Small intestine (tissue), 7 donors: Measurements from ENCODE around the gene AP1S3. TPM values are rescaled to one million over a fixed set of nuclear protein-coding genes. Genes with fewer than 3 reads are reported as not detected.

Source experiments
- DNase-seq, 2 donors: peaks; one replicate each; pipeline versions ENCODE4 v3.0.0 to v3.0.0-alpha.2; 2013
- FAIRE-seq: peaks from 2 replicates; lab custom pipeline; 2012; peaks lifted over from hg19 to GRCh38; lab: Jason Lieb, UNC
- H3K27ac ChIP-seq, 3 donors: one replicate each; pipeline ENCODE4 v1.5.1; 2013; ENCODE audit warnings: low read length in 2 of 3, mild to moderate bottlenecking in 2 of 3, control low read depth in 1 of 3, inconsistent platforms in 1 of 3, low read depth in 1 of 3, moderate library complexity in 1 of 3
- H3K27me3 ChIP-seq, 3 donors: one replicate each; pipeline ENCODE4 v1.6.1; 2013; ENCODE audit warnings: low read length in 3 of 3, inconsistent platforms in 1 of 3; ENCODE audit not compliant: control insufficient read depth in 3 of 3, insufficient read depth in 3 of 3
- H3K36me3 ChIP-seq, 3 donors: one replicate each; pipeline ENCODE4 v1.6.1; 2013; ENCODE audit warnings: low read length in 3 of 3, inconsistent platforms in 1 of 3, low read depth in 1 of 3, mild to moderate bottlenecking in 1 of 3, moderate library complexity in 1 of 3; ENCODE audit not compliant: control insufficient read depth in 3 of 3, insufficient read depth in 2 of 3
- H3K4me1 ChIP-seq, 3 donors: one replicate each; pipeline ENCODE4 v1.6.1; 2013; ENCODE audit warnings: low read length in 2 of 3, inconsistent platforms in 1 of 3, low read depth in 1 of 3, mild to moderate bottlenecking in 1 of 3, moderate library complexity in 1 of 3; ENCODE audit not compliant: control insufficient read depth in 3 of 3, insufficient read depth in 2 of 3
- H3K4me3 ChIP-seq, 3 donors: one replicate each; pipeline ENCODE4 v1.5.1; 2013; ENCODE audit warnings: low read length in 3 of 3, control low read depth in 1 of 3, inconsistent platforms in 1 of 3, low read depth in 1 of 3, mild to moderate bottlenecking in 1 of 3, moderate library complexity in 1 of 3
- H3K9me3 ChIP-seq, 2 donors: one replicate each; pipeline ENCODE4 v1.6.1; 2013; ENCODE audit warnings: low read depth in 1 of 2, low read length in 1 of 2; ENCODE audit not compliant: control insufficient read depth in 2 of 2, insufficient read depth in 1 of 2
- WGBS, 3 donors: extraction: QIAGEN DNeasy Blood & Tissue Kit; methylation state at CpG; one replicate each; pipeline ENCODE4 v1.1.7; 2013; 5-methylcytosine and 5-hydroxymethylcytosine counted together
- polyA plus RNA-seq, 4 donors: library from polyadenylated mRNA; stranded (reverse) in 3 of 4; unstranded in 1 of 4; fragments of 200-250 nt in 3 of 4; fragments of 120-200 nt in 1 of 4; gene quantifications; one replicate each; pipeline versions ENCODE4 v1.2.1 to v1.2.3, GENCODE V29; 2013
- donor health status: healthy with polysubstance abuse.
- donor health status: control.
- donor health status: control.
- donor health status: Bipolar disorder and iron deficiency.
- donor health status: healthy.

AP1S3 gene
- polyA plus RNA-seq, 4 donors: 4.9 to 7.8 (median 6.2) TPM

GRCh38 chr2:223720367-223720766 lies 117.0 kb downstream of the AP1S3 start:
- H3K27ac ChIP-seq: no peak overlapping the region
- H3K4me3 ChIP-seq: no peak overlapping the region
- DNase-seq (no peak), FAIRE-seq (no peak)
- H3K27me3 ChIP-seq: no peaks in the 10 kb centered on the region
- peaks cover 0 to 12% of the 10 kb centered on the region in 2 donors for H3K9me3 ChIP-seq
- 69 to 84% (median 83%) methylated on average over 1 of the region's 1 CpG for WGBS, 3 donors
- H3K4me1 ChIP-seq: no peaks in the 10 kb centered on the region
- H3K36me3 ChIP-seq: no peaks in the 10 kb centered on the region

DNA sequence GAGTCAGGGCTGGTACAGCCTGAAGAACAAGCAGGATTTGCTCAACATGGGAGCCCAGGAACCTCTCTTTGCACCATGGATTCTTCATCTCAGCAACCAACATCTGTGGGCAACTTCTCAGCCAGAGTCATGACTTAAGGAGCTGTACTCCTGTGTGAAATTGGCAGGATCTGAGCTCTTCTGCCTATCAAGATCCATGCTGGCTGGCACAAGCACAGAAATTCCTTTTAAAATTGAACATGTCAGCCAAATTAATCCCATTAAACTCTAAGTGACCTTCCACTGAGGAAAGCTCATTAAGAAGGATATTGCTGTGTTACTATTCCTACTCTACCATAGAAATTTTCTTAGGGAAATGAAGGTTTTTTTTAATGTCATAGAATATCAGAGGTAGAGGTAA lies 124.7 kb downstream of the AP1S3 start:
- no peak for DNase-seq
- no peaks in the 10 kb centered on the region for H3K4me1 ChIP-seq
- no peak for FAIRE-seq
- no peak overlapping the region for H3K27ac ChIP-seq
- no peaks in the 10 kb centered on the region for H3K36me3 ChIP-seq
- H3K9me3 ChIP-seq: peaks cover 0 to 5% of the 10 kb centered on the region in 2 donors
- no peak overlapping the region for H3K4me3 ChIP-seq
- no peaks in the 10 kb centered on the region for H3K27me3 ChIP-seq

GRCh38 chr2:223711596-223712326 lies 125.6 kb downstream of the AP1S3 start:
- no peak overlapping the region for H3K4me3 ChIP-seq
- no peak overlapping the region for H3K27ac ChIP-seq
- H3K9me3 ChIP-seq: peaks cover 0 to 2% of the 10 kb centered on the region in 2 donors
- H3K36me3 ChIP-seq: no peaks in the 10 kb centered on the region
- no peaks in the 10 kb centered on the region for H3K4me1 ChIP-seq
- no peaks in the 10 kb centered on the region for H3K27me3 ChIP-seq
- WGBS, 3 donors: 88 to 92% (median 91%) methylated on average over 8 of the region's 8 CpGs
- DNase-seq: no peak
- no peak for FAIRE-seq

Other genes starting within 250 kb of the AP1S3 start
- gene SCG2, start 235.2 kb downstream of the AP1S3 start, polyA plus RNA-seq: 10 to 100 TPM in 2 of 4 donors, 1 to 10 TPM in 2; 1.4 to 40.2 (median 10.2) TPM
- gene WDFY1, start 107.8 kb upstream of the AP1S3 start, polyA plus RNA-seq: 10 to 100 TPM in 3 of 4 donors, 1 to 10 TPM in 1; 9.5 to 61.9 (median 15.7) TPM
- gene MRPL44, start 119.9 kb upstream of the AP1S3 start, polyA plus RNA-seq: 10 to 100 TPM; 27.7 to 33.9 (median 29.9) TPM
- gene SERPINE2, start 201.7 kb upstream of the AP1S3 start, polyA plus RNA-seq: 10 to 100 TPM in 3 of 4 donors, 1 to 10 TPM in 1; 6.0 to 43.9 (median 21.0) TPM